ENCODE data around the gene SLC12A1. TPM values are rescaled to one million over a fixed set of nuclear protein-coding genes. Genes with fewer than 3 reads are reported as not detected.

Gene SLC12A1
- total and polyA plus RNA-seq, 5 experiments from 2014 or later = not detected

DNA sequence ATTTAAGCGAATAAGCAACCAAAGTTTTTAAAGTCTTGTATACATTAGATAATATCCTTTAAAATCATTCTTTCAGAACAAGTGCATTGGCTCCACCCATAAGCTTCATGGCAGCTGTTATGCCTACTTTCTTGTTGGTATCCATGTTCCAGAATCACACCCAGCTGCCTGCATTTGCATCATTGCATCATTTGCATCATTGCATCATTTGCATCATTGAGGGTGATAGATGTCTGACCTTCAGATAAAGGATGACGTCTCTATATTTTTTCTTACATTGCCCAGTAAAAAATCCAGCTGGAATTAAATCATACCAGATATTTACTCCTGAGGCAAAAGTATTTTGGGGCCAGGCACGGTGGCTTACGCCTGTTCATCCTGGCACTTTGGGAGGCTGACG, 42.3 kb downstream of the SLC12A1 start:
- H3K4me1 Mint-ChIP-seq = peaks cover 0 to 1% (median 0%) of the 10 kb centered on the region in 4 donors
- POLR2A ChIA-PET = no interaction called here
- H3K36me3 Mint-ChIP-seq = no peaks in the 10 kb centered on the region
- DNase-seq = no peak
- no peak overlapping the region for H3K27ac Mint-ChIP-seq
- no peaks in the 10 kb centered on the region for H3K9me3 Mint-ChIP-seq
- ATAC-seq = no peak
- no peak overlapping the region for H3K4me3 Mint-ChIP-seq
- peaks cover 5 to 31% (median 16%) of the 10 kb centered on the region in 5 donors for H3K27me3 Mint-ChIP-seq

DNA sequence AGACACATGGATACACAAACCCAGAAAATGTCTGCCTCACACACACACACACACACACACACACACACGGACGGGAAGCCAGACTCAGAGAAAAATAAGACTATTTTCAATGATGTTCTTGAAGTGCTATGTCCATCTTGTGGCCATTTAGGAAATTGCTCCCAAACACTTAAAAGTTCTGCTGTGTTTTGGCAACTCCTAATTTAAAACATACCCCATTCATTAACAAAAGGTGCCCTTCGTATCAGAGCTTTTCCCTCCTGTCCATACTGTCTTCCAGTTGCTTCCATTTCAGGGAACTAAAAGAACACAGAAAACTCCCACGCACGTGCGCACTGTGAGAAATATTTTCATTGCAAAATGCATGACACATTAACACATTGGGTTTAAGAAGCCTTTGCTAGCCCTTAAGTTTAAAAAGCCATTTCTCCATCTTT, 44.6 kb downstream of the SLC12A1 start:
- H3K36me3 Mint-ChIP-seq = no peaks in the 10 kb centered on the region
- peaks cover 4 to 31% (median 15%) of the 10 kb centered on the region in 5 donors for H3K27me3 Mint-ChIP-seq
- H3K4me1 Mint-ChIP-seq = peaks cover 0 to 1% (median 0%) of the 10 kb centered on the region in 4 donors
- no peak overlapping the region for H3K4me3 Mint-ChIP-seq
- H3K27ac Mint-ChIP-seq = no peak overlapping the region
- DNase-seq (peak in 1 of 10 donors; percentile 6), ATAC-seq (no peak)
- no peaks in the 10 kb centered on the region for H3K9me3 Mint-ChIP-seq
- POLR2A ChIA-PET = no interaction called here

GRCh38 chr15:48253172-48253571, 47.1 kb downstream of the SLC12A1 start:
- no peak for ATAC-seq

GRCh38 chr15:48265135-48265534, 59.0 kb downstream of the SLC12A1 start:
- peaks cover 2 to 24% (median 7%) of the 10 kb centered on the region in 5 donors for H3K27me3 Mint-ChIP-seq
- no peak overlapping the region for H3K27ac Mint-ChIP-seq
- no peak for ATAC-seq
- DNase-seq = no peak
- H3K4me1 Mint-ChIP-seq = peaks cover 0 to 6% (median 2%) of the 10 kb centered on the region in 4 donors
- no peaks in the 10 kb centered on the region for H3K9me3 Mint-ChIP-seq
- H3K4me3 Mint-ChIP-seq = no peak overlapping the region
- H3K36me3 Mint-ChIP-seq = no peaks in the 10 kb centered on the region
- POLR2A ChIA-PET = no interaction called here

More at GRCh38 chr15:48253172-48253571, 47.1 kb downstream of the SLC12A1 start:
- no peak overlapping the region for H3K4me3 Mint-ChIP-seq
- POLR2A ChIA-PET = no interaction called here
- no peak overlapping the region for H3K27ac Mint-ChIP-seq
- peaks cover 0 to 1% (median 0%) of the 10 kb centered on the region in 4 donors for H3K4me1 Mint-ChIP-seq
- no peak for DNase-seq
- peaks cover 0 to 4% (median 0%) of the 10 kb centered on the region in 9 donors for H3K9me3 Mint-ChIP-seq
- H3K27me3 Mint-ChIP-seq = peaks cover 6 to 34% (median 18%) of the 10 kb centered on the region in 5 donors
- no peaks in the 10 kb centered on the region for H3K36me3 Mint-ChIP-seq

GRCh38 chr15:48266024-48266689, 60.1 kb downstream of the SLC12A1 start:
- no peak for DNase-seq
- Mint-ChIP-seq H3K27ac (no peak overlapping the region), H3K36me3 (no peaks in the 10 kb centered on the region), H3K9me3 (no peaks in the 10 kb centered on the region), H3K4me1 (peaks cover 0 to 6% (median 2%) of the 10 kb centered on the region in 4 donors), H3K4me3 (no peak overlapping the region), H3K27me3 (peaks cover 2 to 24% (median 7%) of the 10 kb centered on the region in 5 donors)
- ATAC-seq = no peak
- POLR2A ChIA-PET = no interaction called here

GRCh38 chr15:48267766-48268165, 61.7 kb downstream of the SLC12A1 start:
- Mint-ChIP-seq H3K9me3 (no peaks in the 10 kb centered on the region), H3K27ac (no peak overlapping the region), H3K4me3 (no peak overlapping the region), H3K36me3 (no peaks in the 10 kb centered on the region), H3K27me3 (peaks cover 2 to 24% (median 7%) of the 10 kb centered on the region in 5 donors), H3K4me1 (peaks cover 0 to 6% (median 2%) of the 10 kb centered on the region in 4 donors)
- DNase-seq (no peak), ATAC-seq (no peak)
- POLR2A ChIA-PET = no interaction called here

- Mint-ChIP-seq H3K9me3 (no peaks in the 10 kb centered on the region), H3K27ac (no peak overlapping the region), H3K4me1 (no peaks in the 10 kb centered on the region), H3K27me3 (peaks cover 0 to 13% (median 5%) of the 10 kb centered on the region in 5 donors), H3K36me3 (no peaks in the 10 kb centered on the region), H3K4me3 (no peak overlapping the region)
- POLR2A ChIA-PET = no interaction called here
- no peak for ATAC-seq
- no peak for DNase-seq
These were observed 66.9 kb downstream of the SLC12A1 start for GRCh38 chr15:48273049-48273448.

DNA sequence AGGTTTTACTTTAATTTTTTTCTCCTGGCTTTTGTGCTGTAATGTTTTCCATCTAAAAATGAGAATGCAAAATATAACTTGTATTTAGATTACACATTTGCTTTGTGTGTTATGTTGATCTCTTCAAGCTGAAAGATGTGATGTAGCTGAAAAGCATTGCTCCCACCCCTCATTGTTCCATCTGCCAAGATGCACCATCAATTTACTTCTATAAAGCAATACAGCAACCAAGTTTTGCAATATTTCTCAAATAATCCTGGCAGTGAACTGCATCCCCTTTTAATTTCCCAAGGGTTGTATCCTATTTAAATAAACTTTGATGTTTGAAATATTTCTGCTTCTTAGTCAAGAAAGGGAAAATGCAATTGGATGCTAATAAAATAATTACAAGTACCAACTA, 72.6 kb downstream of the SLC12A1 start:
- no peaks in the 10 kb centered on the region for H3K9me3 Mint-ChIP-seq
- ATAC-seq = no peak

GRCh38 chr15:48279608-48280007, 73.5 kb downstream of the SLC12A1 start:
- DNase-seq (no peak), ATAC-seq (no peak)
- no peaks in the 10 kb centered on the region for H3K36me3 Mint-ChIP-seq
- no peak overlapping the region for H3K4me3 Mint-ChIP-seq
- H3K9me3 Mint-ChIP-seq = no peaks in the 10 kb centered on the region
- POLR2A ChIA-PET = no interaction called here
- H3K27ac Mint-ChIP-seq = no peak overlapping the region
- H3K4me1 Mint-ChIP-seq = no peaks in the 10 kb centered on the region
- H3K27me3 Mint-ChIP-seq = peaks cover 0 to 3% (median 2%) of the 10 kb centered on the region in 5 donors

More for the DNA sequence above, 72.6 kb downstream of the SLC12A1 start:
- H3K36me3 Mint-ChIP-seq = no peaks in the 10 kb centered on the region
- H3K4me3 Mint-ChIP-seq = no peak overlapping the region
- DNase-seq = no peak
- H3K4me1 Mint-ChIP-seq = no peaks in the 10 kb centered on the region
- POLR2A ChIA-PET = no interaction called here
- H3K27me3 Mint-ChIP-seq = peaks cover 0 to 3% (median under 1%) of the 10 kb centered on the region in 5 donors
- H3K27ac Mint-ChIP-seq = no peak overlapping the region

DNA sequence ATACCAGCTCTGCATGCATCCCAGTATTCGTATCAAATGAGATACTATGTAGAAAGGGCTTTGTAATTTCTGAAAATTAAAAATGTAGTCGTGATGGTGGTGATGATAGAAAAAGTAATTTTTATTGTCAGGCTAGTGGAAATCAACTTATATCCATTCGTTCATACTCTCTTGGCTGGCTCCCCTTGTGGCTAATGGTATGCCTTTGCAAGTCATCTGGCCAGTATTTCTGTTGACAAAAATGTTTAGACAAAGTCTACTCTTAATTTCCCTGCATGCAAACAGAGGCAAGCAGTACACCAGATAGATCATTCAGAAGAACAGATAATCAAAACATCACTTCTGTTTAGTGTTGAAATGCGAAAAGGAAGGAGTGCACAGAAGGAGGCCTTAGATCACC, 75.6 kb downstream of the SLC12A1 start:
- POLR2A ChIA-PET = no interaction called here
- peaks cover 0 to 10% (median 5%) of the 10 kb centered on the region in 4 donors for H3K4me1 Mint-ChIP-seq
- DNase-seq (no peak), ATAC-seq (no peak)
- H3K9me3 Mint-ChIP-seq = no peaks in the 10 kb centered on the region
- H3K27me3 Mint-ChIP-seq = peaks cover 2 to 14% (median 3%) of the 10 kb centered on the region in 5 donors
- no peak overlapping the region for H3K27ac Mint-ChIP-seq
- no peaks in the 10 kb centered on the region for H3K36me3 Mint-ChIP-seq
- H3K4me3 Mint-ChIP-seq = no peak overlapping the region

- Mint-ChIP-seq H3K9me3 (no peaks in the 10 kb centered on the region), H3K4me1 (peaks cover 0 to 10% (median 5%) of the 10 kb centered on the region in 4 donors), H3K36me3 (no peaks in the 10 kb centered on the region), H3K27me3 (peaks cover 2 to 14% (median 3%) of the 10 kb centered on the region in 5 donors), H3K4me3 (no peak overlapping the region), H3K27ac (no peak overlapping the region)
- ATAC-seq (no peak), DNase-seq (no peak)
- POLR2A ChIA-PET = no interaction called here
These were observed 76.1 kb downstream of the SLC12A1 start for GRCh38 chr15:48282216-48282615.

GRCh38 chr15:48283396-48284145, 77.5 kb downstream of the SLC12A1 start:
- H3K9me3 Mint-ChIP-seq = no peaks in the 10 kb centered on the region
- POLR2A ChIA-PET = no interaction called here
- H3K4me1 Mint-ChIP-seq = peaks cover 0 to 10% (median 5%) of the 10 kb centered on the region in 4 donors
- ATAC-seq (no peak), DNase-seq (no peak)
- H3K4me3 Mint-ChIP-seq = no peak overlapping the region
- H3K36me3 Mint-ChIP-seq = no peaks in the 10 kb centered on the region
- peaks cover under 1 to 14% (median 3%) of the 10 kb centered on the region in 5 donors for H3K27me3 Mint-ChIP-seq
- no peak overlapping the region for H3K27ac Mint-ChIP-seq
